Hepatocyte (in vitro differentiated cells): ENCODE results near the gene HEATR5A. TPM values are rescaled to one million over a fixed set of nuclear protein-coding genes. Genes with fewer than 3 reads are reported as not detected.
"Not testable (repeated sequence)": the region's sequence is repeated elsewhere in the genome, so short reads cannot be mapped to it uniquely, and the experiment has no call there.

Source experiments
- DNase-seq: peaks from one replicate; pipeline ENCODE4 v3.0.0-alpha.2; 2016; ENCODE audit warnings: low spot score
- H2AFZ ChIP-seq: fragments of 200-600 bp; sonication (generic); 2 replicates; pipeline ENCODE4 v1.6.0; 2016; ENCODE audit warnings: antibody characterized with exemption, mild to moderate bottlenecking
- H3K27ac ChIP-seq: fragments of 200-600 bp; sonication (generic); 2 replicates; pipeline ENCODE4 v1.5.1; 2016; ENCODE audit warnings: mild to moderate bottlenecking
- H3K27me3 ChIP-seq: fragments of 200-600 bp; sonication (generic); 2 replicates; pipeline ENCODE4 v1.6.1; 2016
- H3K36me3 ChIP-seq: fragments of 200-600 bp; sonication (generic); replicated peaks from 2 replicates; pipeline ENCODE4 v1.5.1; 2016; ENCODE audit warnings: low read depth; ENCODE audit not compliant: insufficient read depth
- H3K4me1 ChIP-seq: fragments of 200-600 bp; sonication (generic); 2 replicates; pipeline ENCODE4 v1.5.1; 2016; ENCODE audit warnings: mild to moderate bottlenecking, moderate library complexity; ENCODE audit not compliant: insufficient read depth
- H3K4me2 ChIP-seq: fragments of 200-600 bp; sonication (generic); 2 replicates; pipeline ENCODE4 v1.6.0; 2016
- H3K4me3 ChIP-seq: fragments of 200-600 bp; sonication (generic); 2 replicates; pipeline ENCODE4 v1.5.1; 2016; ENCODE audit warnings: mild to moderate bottlenecking
- H3K79me2 ChIP-seq: fragments of 200-600 bp; sonication (generic); 2 replicates; pipeline ENCODE4 v1.6.0; 2017; ENCODE audit warnings: mild to moderate bottlenecking
- H3K9me2 ChIP-seq: fragments of 200-600 bp; sonication (generic); replicated peaks from 2 replicates; pipeline ENCODE4 v1.6.0; 2017; ENCODE audit warnings: mild to moderate bottlenecking; ENCODE audit not compliant: insufficient read depth
- H3K9me3 ChIP-seq: fragments of 200-600 bp; sonication (generic); 2 replicates; pipeline ENCODE4 v1.5.1; 2016; ENCODE audit warnings: low read depth, mild to moderate bottlenecking
- H4K20me1 ChIP-seq: fragments of 200-600 bp; sonication (generic); 2 replicates; pipeline ENCODE4 v1.6.0; 2016; ENCODE audit warnings: mild to moderate bottlenecking; ENCODE audit not compliant: insufficient read depth, poor library complexity, severe bottlenecking
- EZH2 ChIP-seq: fragments of 200-600 bp; sonication (generic); IDR thresholded peaks from 2 replicates; pipeline ENCODE4 v1.6.1; 2016; ENCODE audit warnings: antibody characterized with exemption, mild to moderate bottlenecking, borderline replicate concordance
- EZH2phosphoT487 ChIP-seq: fragments of 200-600 bp; sonication (generic); IDR thresholded peaks from one replicate; pipeline ENCODE4 v1.6.1; 2018; ENCODE audit warnings: antibody characterized with exemption, mild to moderate bottlenecking, low read depth, moderate library complexity; ENCODE audit not compliant: unreplicated experiment, severe bottlenecking
- WGBS: methylation state at CpG from one replicate; pipeline ENCODE4 v1.1.6; 2016; ENCODE audit warnings: low lambda C conversion rate; ENCODE audit errors: missing lambda C conversion rate; 5-methylcytosine and 5-hydroxymethylcytosine counted together
- polyA plus RNA-seq: library from polyadenylated mRNA; unstranded; fragments of >200 nt; fragmentation: Nextera tagmentation; extraction: Ambion mirVana; gene quantifications from 2 replicates; pipeline ENCODE4 v1.2.1, GENCODE V29; 2016
- total RNA-seq: library from RNA; depleted of rRNA; stranded (reverse); fragments of >200 nt; gene quantifications from 2 replicates; pipeline ENCODE4 v1.2.3, GENCODE V29; 2014
- TF ChIP-seq, protein P1 (sequence below): fragments of 200-600 bp; sonication (generic); IDR thresholded peaks from 2 replicates; pipeline ENCODE4 v1.5.1; 2016; ENCODE audit warnings: antibody characterized with exemption, mild to moderate bottlenecking; ENCODE audit not compliant: poor library complexity

Gene HEATR5A
- total and polyA plus RNA-seq, 2 experiments from 2014 or later, result 17.9 to 25.3 TPM

- H3K4me1 ChIP-seq, result no peaks in the 10 kb centered on the region
- H3K27me3 ChIP-seq, result no peaks in the 10 kb centered on the region
- TF ChIP-seq EZH2, result no peak
- TF ChIP-seq, protein P1, sequence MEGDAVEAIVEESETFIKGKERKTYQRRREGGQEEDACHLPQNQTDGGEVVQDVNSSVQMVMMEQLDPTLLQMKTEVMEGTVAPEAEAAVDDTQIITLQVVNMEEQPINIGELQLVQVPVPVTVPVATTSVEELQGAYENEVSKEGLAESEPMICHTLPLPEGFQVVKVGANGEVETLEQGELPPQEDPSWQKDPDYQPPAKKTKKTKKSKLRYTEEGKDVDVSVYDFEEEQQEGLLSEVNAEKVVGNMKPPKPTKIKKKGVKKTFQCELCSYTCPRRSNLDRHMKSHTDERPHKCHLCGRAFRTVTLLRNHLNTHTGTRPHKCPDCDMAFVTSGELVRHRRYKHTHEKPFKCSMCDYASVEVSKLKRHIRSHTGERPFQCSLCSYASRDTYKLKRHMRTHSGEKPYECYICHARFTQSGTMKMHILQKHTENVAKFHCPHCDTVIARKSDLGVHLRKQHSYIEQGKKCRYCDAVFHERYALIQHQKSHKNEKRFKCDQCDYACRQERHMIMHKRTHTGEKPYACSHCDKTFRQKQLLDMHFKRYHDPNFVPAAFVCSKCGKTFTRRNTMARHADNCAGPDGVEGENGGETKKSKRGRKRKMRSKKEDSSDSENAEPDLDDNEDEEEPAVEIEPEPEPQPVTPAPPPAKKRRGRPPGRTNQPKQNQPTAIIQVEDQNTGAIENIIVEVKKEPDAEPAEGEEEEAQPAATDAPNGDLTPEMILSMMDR, result no peak
- no peak for TF ChIP-seq EZH2phosphoT487
- H3K4me2 ChIP-seq, result no peak overlapping the region
- no peak for DNase-seq
- WGBS, result 98% methylated on average over 4 of the region's 4 CpGs
- no peak overlapping the region for H3K4me3 ChIP-seq
- H3K9me2 ChIP-seq, result no peaks in the 10 kb centered on the region
- H3K36me3 ChIP-seq, result no peaks in the 10 kb centered on the region
- no peak overlapping the region for H3K27ac ChIP-seq
- H3K9me3 ChIP-seq, result no peaks in the 10 kb centered on the region
- H3K79me2 ChIP-seq, result no peaks in the 10 kb centered on the region
- H2AFZ ChIP-seq, result no peak overlapping the region
- H4K20me1 ChIP-seq, result no peaks in the 10 kb centered on the region
These were observed 83.7 kb downstream of the HEATR5A start for GRCh38 chr14:31336646-31337045.

GRCh38 chr14:31331395-31331794, 89.0 kb downstream of the HEATR5A start:
- not testable (repeated sequence) for H4K20me1 ChIP-seq, H3K9me2 ChIP-seq, H3K36me3 ChIP-seq, DNase-seq, H3K4me1 ChIP-seq, H2AFZ ChIP-seq, H3K4me2 ChIP-seq, H3K27me3 ChIP-seq, H3K79me2 ChIP-seq, H3K4me3 ChIP-seq, H3K9me3 ChIP-seq, H3K27ac ChIP-seq
- 100% methylated on average over 1 of the region's 1 CpG for WGBS

GRCh38 chr14:31329876-31330521, 90.4 kb downstream of the HEATR5A start:
- H4K20me1 ChIP-seq, H3K79me2 ChIP-seq, H3K4me3 ChIP-seq, H3K9me3 ChIP-seq, H3K27me3 ChIP-seq, H2AFZ ChIP-seq, H3K4me2 ChIP-seq, DNase-seq, H3K36me3 ChIP-seq, H3K27ac ChIP-seq, H3K4me1 ChIP-seq, H3K9me2 ChIP-seq: not testable (repeated sequence)
- WGBS, result 96% methylated on average over 8 of the region's 8 CpGs

DNA sequence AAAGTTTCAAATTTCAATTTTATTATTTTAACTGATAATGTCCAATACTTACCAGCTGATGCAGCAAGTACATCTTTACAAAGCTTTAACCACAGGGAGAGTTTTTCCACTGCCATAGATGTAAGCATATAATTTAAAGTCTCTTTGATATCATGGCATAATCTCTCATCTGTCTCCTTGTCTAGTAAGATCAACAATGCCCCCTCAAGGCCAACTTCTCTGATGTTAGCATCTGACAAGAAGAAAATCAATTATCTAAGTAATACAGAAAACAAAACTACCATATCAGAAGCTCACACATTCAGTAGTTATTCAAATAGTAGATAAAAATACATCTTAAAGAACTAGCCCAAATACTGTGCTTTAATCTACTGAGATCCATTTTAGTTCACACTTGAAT, 94.2 kb downstream of the HEATR5A start:
- H3K4me2 ChIP-seq, result no peak overlapping the region
- TF ChIP-seq, protein P1, result no peak
- TF ChIP-seq EZH2phosphoT487, result no peak
- no peak for TF ChIP-seq EZH2
- H3K4me3 ChIP-seq, result no peak overlapping the region
- no peaks in the 10 kb centered on the region for H3K79me2 ChIP-seq
- H3K36me3 ChIP-seq, result no peaks in the 10 kb centered on the region
- H3K27me3 ChIP-seq, result no peaks in the 10 kb centered on the region
- no peaks in the 10 kb centered on the region for H3K9me2 ChIP-seq
- no peak overlapping the region for H3K27ac ChIP-seq
- H3K4me1 ChIP-seq, result no peaks in the 10 kb centered on the region
- H4K20me1 ChIP-seq, result no peaks in the 10 kb centered on the region
- H3K9me3 ChIP-seq, result peaks cover 4% of the 10 kb centered on the region
- no peak for DNase-seq
- no peak overlapping the region for H2AFZ ChIP-seq
